ENCODE data around the gene TULP1. TPM values are rescaled to one million over a fixed set of nuclear protein-coding genes. Genes with fewer than 3 reads are reported as not detected.

The TULP1 gene
- total RNA-seq, 2 experiments from 2014 or later: not detected

- POLR2A ChIA-PET: interaction anchor here (0.7 kb wide), 1 partner anchor 17 kb away, joined by 4 read pairs; no protein-coding TSS in a partner anchor
- CTCF ChIA-PET: interaction anchor here (0.6 kb wide), 1 partner anchor 9 kb away, joined by 3 read pairs; no protein-coding TSS in a partner anchor
These were observed 22.5 kb downstream of the TULP1 start for GRCh38 chr6:35489995-35490791.

GRCh38 chr6:35489066-35489465 lies 23.6 kb downstream of the TULP1 start:
- CTCF ChIA-PET: no interaction called here
- POLR2A ChIA-PET: no interaction called here

- ChIA-PET CTCF (no interaction called here), POLR2A (no interaction called here)
These were observed 24.2 kb downstream of the TULP1 start for GRCh38 chr6:35488517-35488862.

- CTCF ChIA-PET: interaction anchor here (1.0 kb wide), 1 partner anchor 541 kb away, joined by 3 read pairs; no protein-coding TSS in a partner anchor
- POLR2A ChIA-PET: interaction anchor here (0.6 kb wide), 2 partner anchors 58 to 1498 kb away, joined by 3 to 4 read pairs; partner anchors contain the start of gene MTCH1
These were observed 24.8 kb downstream of the TULP1 start for GRCh38 chr6:35487658-35488516.

GRCh38 chr6:35486005-35486925 lies 26.4 kb downstream of the TULP1 start:
- ChIA-PET POLR2A (no interaction called here), CTCF (interaction anchor here (1.0 kb wide), 1 partner anchor 542 kb away, joined by 3 read pairs; no protein-coding TSS in a partner anchor)

- CTCF ChIA-PET: no interaction called here
These were observed 27.3 kb downstream of the TULP1 start for GRCh38 chr6:35485402-35485877.

GRCh38 chr6:35484921-35485392 lies 27.7 kb downstream of the TULP1 start:
- ChIA-PET CTCF (no interaction called here), POLR2A (no interaction called here)

More at GRCh38 chr6:35485402-35485877, 27.3 kb downstream of the TULP1 start:
- POLR2A ChIA-PET: no interaction called here

- ChIA-PET CTCF (no interaction called here), POLR2A (no interaction called here)
These were observed 28.6 kb downstream of the TULP1 start for GRCh38 chr6:35483893-35484645.

- ChIA-PET CTCF (no interaction called here), POLR2A (no interaction called here)
These were observed 29.2 kb downstream of the TULP1 start for GRCh38 chr6:35483490-35483889.

GRCh38 chr6:35483062-35483461 lies 29.6 kb downstream of the TULP1 start:
- POLR2A ChIA-PET: no interaction called here
- CTCF ChIA-PET: no interaction called here

GRCh38 chr6:35481226-35481625 lies 31.5 kb downstream of the TULP1 start:
- ChIA-PET POLR2A (no interaction called here), CTCF (interaction anchor here (0.6 to 1.1 kb wide), 2 partner anchors 10 to 13 kb away, joined by 3 read pairs; partner anchors contain the start of gene RPL10A)

GRCh38 chr6:35480176-35480575 lies 32.5 kb downstream of the TULP1 start:
- ChIA-PET CTCF (interaction anchor here (1.2 kb wide), 1 partner anchor 18 kb away, joined by 3 read pairs; no protein-coding TSS in a partner anchor), POLR2A (interaction anchor here (0.6 to 1.0 kb wide), 2 partner anchors 7 to 9 kb away, joined by 3 to 5 read pairs; no protein-coding TSS in a partner anchor)

GRCh38 chr6:35478259-35478658 lies 34.4 kb downstream of the TULP1 start:
- POLR2A ChIA-PET: no interaction called here
- CTCF ChIA-PET: interaction anchor here (0.6 to 1.4 kb wide), 3 partner anchors 10 to 147 kb away, joined by 3 to 4 read pairs (median 3); partner anchors contain the start of gene RPL10A

GRCh38 chr6:35477551-35478179 lies 35.0 kb downstream of the TULP1 start:
- ChIA-PET POLR2A (no interaction called here), CTCF (interaction anchor here (0.9 to 1.4 kb wide), 2 partner anchors 10 to 20 kb away, joined by 3 to 4 read pairs; partner anchors contain the start of gene RPL10A)

- CTCF ChIA-PET: no interaction called here
These were observed 35.7 kb downstream of the TULP1 start for GRCh38 chr6:35477028-35477427.

GRCh38 chr6:35476004-35476403 lies 36.7 kb downstream of the TULP1 start:
- CTCF ChIA-PET: no interaction called here
- POLR2A ChIA-PET: no interaction called here

More at GRCh38 chr6:35477028-35477427, 35.7 kb downstream of the TULP1 start:
- POLR2A ChIA-PET: no interaction called here

- POLR2A ChIA-PET: no interaction called here
- CTCF ChIA-PET: no interaction called here
These were observed 37.1 kb downstream of the TULP1 start for GRCh38 chr6:35475573-35475972.
